Thyroid gland (tissue), 4 donors: ENCODE results near the gene CCL4.

Experiments used
- POLR2A ChIP-seq, 2 donors: fragments of 450-650 bp; IDR thresholded peaks; one replicate each; pipeline ENCODE4 v1.6.1; 2017; ENCODE audit warnings: antibody characterized with exemption in 2 of 2, mild to moderate bottlenecking in 2 of 2, moderate library complexity in 1 of 2
- TF ChIP-seq, protein P1 (sequence below), 6 experiments: fragments of 200-600 bp in 3 of 6; fragments of 450-650 bp in 3 of 6; sonication (generic) in 3 of 6; IDR thresholded peaks; one replicate each; pipeline ENCODE4 v1.5.1; 2016 to 2019; ENCODE audit warnings: antibody characterized with exemption in 6 of 6, mild to moderate bottlenecking in 2 of 6, inconsistent platforms in 1 of 6, moderate library complexity in 1 of 6

DNA sequence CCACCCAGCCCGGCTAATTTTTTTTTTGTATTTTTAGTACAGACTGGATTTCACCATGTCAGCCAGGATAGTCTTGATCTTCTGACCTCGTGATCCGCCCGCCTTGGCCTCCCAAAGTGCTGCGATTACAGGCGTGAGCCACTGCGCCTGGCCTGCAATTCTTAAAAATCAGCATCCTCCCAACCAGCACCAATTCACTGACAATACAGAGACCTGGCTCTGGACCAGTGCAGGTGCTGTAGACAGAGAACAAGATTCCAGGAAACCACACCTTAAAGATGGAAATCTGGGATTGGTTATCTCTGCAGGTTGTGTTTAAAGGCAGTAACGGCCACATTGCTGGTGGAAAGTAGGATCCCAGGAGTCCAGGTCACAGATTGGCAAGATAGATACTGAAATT, 39.2 kb downstream of the CCL4 start:
- TF ChIP-seq, protein P1, sequence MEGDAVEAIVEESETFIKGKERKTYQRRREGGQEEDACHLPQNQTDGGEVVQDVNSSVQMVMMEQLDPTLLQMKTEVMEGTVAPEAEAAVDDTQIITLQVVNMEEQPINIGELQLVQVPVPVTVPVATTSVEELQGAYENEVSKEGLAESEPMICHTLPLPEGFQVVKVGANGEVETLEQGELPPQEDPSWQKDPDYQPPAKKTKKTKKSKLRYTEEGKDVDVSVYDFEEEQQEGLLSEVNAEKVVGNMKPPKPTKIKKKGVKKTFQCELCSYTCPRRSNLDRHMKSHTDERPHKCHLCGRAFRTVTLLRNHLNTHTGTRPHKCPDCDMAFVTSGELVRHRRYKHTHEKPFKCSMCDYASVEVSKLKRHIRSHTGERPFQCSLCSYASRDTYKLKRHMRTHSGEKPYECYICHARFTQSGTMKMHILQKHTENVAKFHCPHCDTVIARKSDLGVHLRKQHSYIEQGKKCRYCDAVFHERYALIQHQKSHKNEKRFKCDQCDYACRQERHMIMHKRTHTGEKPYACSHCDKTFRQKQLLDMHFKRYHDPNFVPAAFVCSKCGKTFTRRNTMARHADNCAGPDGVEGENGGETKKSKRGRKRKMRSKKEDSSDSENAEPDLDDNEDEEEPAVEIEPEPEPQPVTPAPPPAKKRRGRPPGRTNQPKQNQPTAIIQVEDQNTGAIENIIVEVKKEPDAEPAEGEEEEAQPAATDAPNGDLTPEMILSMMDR (IDR thresholded peaks at IDR 0.05) = no peak
- TF ChIP-seq POLR2A (IDR thresholded peaks at IDR 0.05) = no peak
